HEK293 (cell line): ENCODE measurements around the gene MAP3K6.
A peak's percentile ranks its signal among the peaks of the same experiment; 100 is the strongest.

ENCODE experiments used
- BCL11B ChIP-seq: fragments of 450-650 bp; formaldehyde crosslinking; IDR thresholded peaks from 2 replicates; pipeline ENCODE4 v1.5.1; 2016; ENCODE audit warnings: low read depth, missing biosample characterization, missing genetic modification characterization
- HOXC10 ChIP-seq: sonication (generic); formaldehyde crosslinking; IDR thresholded peaks from 2 replicates; pipeline ENCODE4 v1.8.1; 2023; ENCODE audit warnings: mild to moderate bottlenecking, missing genetic modification reagents
- IKZF3 ChIP-seq: fragments of 450-650 bp; IDR thresholded peaks from 2 replicates; pipeline ENCODE4 v1.5.0; 2018; ENCODE audit warnings: missing biosample characterization, mild to moderate bottlenecking, missing genetic modification characterization, moderate library complexity
- MEIS1 ChIP-seq: sonication (generic); formaldehyde crosslinking; IDR thresholded peaks from 2 replicates; pipeline ENCODE4 v1.8.1; 2022; ENCODE audit warnings: missing genetic modification reagents, mild to moderate bottlenecking, borderline replicate concordance
- MZF1 ChIP-seq: fragments of 450-650 bp; formaldehyde crosslinking; IDR thresholded peaks from 2 replicates; pipeline ENCODE4 v1.5.1; 2017; ENCODE audit warnings: missing biosample characterization, missing genetic modification characterization, borderline replicate concordance
- OSR2 ChIP-seq: fragments of 450-650 bp; formaldehyde crosslinking; IDR thresholded peaks from 2 replicates; pipeline ENCODE4 v1.5.1; 2016; ENCODE audit warnings: missing biosample characterization, missing genetic modification characterization
- OVOL3 ChIP-seq: fragments of 450-650 bp; formaldehyde crosslinking; IDR thresholded peaks from 2 replicates; pipeline ENCODE4 v1.5.1; 2016; ENCODE audit warnings: missing biosample characterization, missing genetic modification characterization
- PATZ1 ChIP-seq: fragments of 450-650 bp; formaldehyde crosslinking; IDR thresholded peaks from 2 replicates; pipeline ENCODE4 v1.5.1; 2016; ENCODE audit warnings: missing biosample characterization, missing genetic modification characterization
- WT1 ChIP-seq: fragments of 450-650 bp; formaldehyde crosslinking; IDR thresholded peaks from 2 replicates; pipeline ENCODE4 v1.5.1; 2016; ENCODE audit warnings: missing biosample characterization, missing genetic modification characterization
- ZBTB7A ChIP-seq: fragments of 450-650 bp; formaldehyde crosslinking; IDR thresholded peaks from 2 replicates; pipeline ENCODE4 v1.5.1; 2016; ENCODE audit warnings: low read depth, missing biosample characterization, missing genetic modification characterization
- ZFP3 ChIP-seq: fragments of 450-650 bp; formaldehyde crosslinking; IDR thresholded peaks from 2 replicates; pipeline ENCODE4 v1.5.1; 2016; ENCODE audit warnings: low read depth, missing biosample characterization, missing genetic modification characterization
- ZFP69B ChIP-seq: fragments of 450-650 bp; formaldehyde crosslinking; IDR thresholded peaks from 2 replicates; pipeline ENCODE4 v1.5.1; 2016; ENCODE audit warnings: missing biosample characterization, missing genetic modification characterization
- ZIC2 ChIP-seq: fragments of 450-650 bp; formaldehyde crosslinking; IDR thresholded peaks from 2 replicates; pipeline ENCODE4 v1.5.1; 2016; ENCODE audit warnings: missing biosample characterization, missing genetic modification characterization
- ZNF112 ChIP-seq: fragments of 450-650 bp; formaldehyde crosslinking; IDR thresholded peaks from 2 replicates; pipeline ENCODE4 v1.5.0; 2017; ENCODE audit warnings: missing biosample characterization, missing genetic modification characterization
- ZNF157 ChIP-seq: fragments of 450-650 bp; formaldehyde crosslinking; IDR thresholded peaks from 2 replicates; pipeline ENCODE4 v1.5.1; 2016; ENCODE audit warnings: missing biosample characterization, missing genetic modification characterization
- ZNF211 ChIP-seq: fragments of 450-650 bp; formaldehyde crosslinking; IDR thresholded peaks from 2 replicates; pipeline ENCODE4 v1.5.1; 2016; ENCODE audit warnings: low read depth, missing biosample characterization, missing genetic modification characterization
- ZNF221 ChIP-seq: fragments of 450-650 bp; formaldehyde crosslinking; IDR thresholded peaks from 2 replicates; pipeline ENCODE4 v1.5.1; 2017; ENCODE audit warnings: missing biosample characterization, missing genetic modification characterization, borderline replicate concordance
- ZNF223 ChIP-seq: fragments of 450-650 bp; formaldehyde crosslinking; IDR thresholded peaks from 2 replicates; pipeline ENCODE4 v1.5.1; 2016; ENCODE audit warnings: missing biosample characterization, missing genetic modification characterization
- ZNF239 ChIP-seq: fragments of 450-650 bp; formaldehyde crosslinking; IDR thresholded peaks from 2 replicates; pipeline ENCODE4 v1.5.1; 2016; ENCODE audit warnings: missing biosample characterization, missing genetic modification characterization
- ZNF266 ChIP-seq: fragments of 450-650 bp; formaldehyde crosslinking; IDR thresholded peaks from 2 replicates; pipeline ENCODE4 v1.5.1; 2016; ENCODE audit warnings: missing biosample characterization, missing genetic modification characterization, low read depth
- ZNF292 ChIP-seq: fragments of 450-650 bp; formaldehyde crosslinking; IDR thresholded peaks from 2 replicates; pipeline ENCODE4 v1.5.1; 2016; ENCODE audit warnings: low read depth, missing biosample characterization, missing genetic modification characterization, borderline replicate concordance
- ZNF514 ChIP-seq: fragments of 450-650 bp; formaldehyde crosslinking; IDR thresholded peaks from 2 replicates; pipeline ENCODE4 v1.5.1; 2016; ENCODE audit warnings: missing biosample characterization, missing genetic modification characterization
- ZNF530 ChIP-seq: fragments of 450-650 bp; formaldehyde crosslinking; IDR thresholded peaks from 2 replicates; pipeline ENCODE4 v1.5.1; 2016; ENCODE audit warnings: low read depth, missing biosample characterization, missing genetic modification characterization
- ZNF548 ChIP-seq: fragments of 450-650 bp; formaldehyde crosslinking; IDR thresholded peaks from 2 replicates; pipeline ENCODE4 v1.5.1; 2016; ENCODE audit warnings: missing biosample characterization, missing genetic modification characterization
- ZNF571 ChIP-seq: fragments of 450-650 bp; formaldehyde crosslinking; IDR thresholded peaks from 2 replicates; pipeline ENCODE4 v1.5.0; 2017; ENCODE audit warnings: missing biosample characterization, missing genetic modification characterization
- ZNF654 ChIP-seq: fragments of 450-650 bp; formaldehyde crosslinking; IDR thresholded peaks from 2 replicates; pipeline ENCODE4 v1.5.1; 2016; ENCODE audit warnings: low read depth, missing biosample characterization, missing genetic modification characterization
- ZNF664 ChIP-seq: fragments of 450-650 bp; formaldehyde crosslinking; IDR thresholded peaks from 2 replicates; pipeline ENCODE4 v1.5.1; 2016; ENCODE audit warnings: missing biosample characterization, missing genetic modification characterization
- ZNF677 ChIP-seq: fragments of 450-650 bp; IDR thresholded peaks from 2 replicates; pipeline ENCODE4 v1.5.0; 2018; ENCODE audit warnings: missing biosample characterization, mild to moderate bottlenecking, missing genetic modification characterization, moderate library complexity
- ZNF701 ChIP-seq: fragments of 450-650 bp; formaldehyde crosslinking; IDR thresholded peaks from 2 replicates; pipeline ENCODE4 v1.5.1; 2016; ENCODE audit warnings: missing biosample characterization, missing genetic modification characterization
- ZNF837 ChIP-seq: fragments of 450-650 bp; formaldehyde crosslinking; IDR thresholded peaks from 2 replicates; pipeline ENCODE4 v1.5.1; 2016; ENCODE audit warnings: missing biosample characterization, missing genetic modification characterization
- ZNF843 ChIP-seq: fragments of 450-650 bp; formaldehyde crosslinking; IDR thresholded peaks from 2 replicates; pipeline ENCODE4 v1.5.1; 2016; ENCODE audit warnings: missing biosample characterization, missing genetic modification characterization
- ZSCAN16 ChIP-seq: fragments of 450-650 bp; formaldehyde crosslinking; IDR thresholded peaks from 2 replicates; pipeline ENCODE4 v1.5.1; 2016; ENCODE audit warnings: missing biosample characterization, missing genetic modification characterization
- ZSCAN18 ChIP-seq: fragments of 450-650 bp; formaldehyde crosslinking; IDR thresholded peaks from 2 replicates; pipeline ENCODE4 v1.5.1; 2016; ENCODE audit warnings: missing biosample characterization, missing genetic modification characterization
- ZSCAN30 ChIP-seq: fragments of 450-650 bp; IDR thresholded peaks from 2 replicates; pipeline ENCODE4 v1.5.1; 2018; ENCODE audit warnings: missing biosample characterization, mild to moderate bottlenecking, missing genetic modification characterization, moderate library complexity
- TF ChIP-seq, protein P1 (sequence below): fragments of 450-650 bp; formaldehyde crosslinking; IDR thresholded peaks from 2 replicates; pipeline ENCODE4 v1.5.1; 2016; ENCODE audit warnings: missing biosample characterization, missing genetic modification characterization
- TF ChIP-seq, protein P2 (sequence below): fragments of 450-650 bp; formaldehyde crosslinking; IDR thresholded peaks from 2 replicates; pipeline ENCODE4 v1.5.1; 2017; ENCODE audit warnings: missing biosample characterization, missing genetic modification characterization

MAP3K6 gene

GRCh38 chr1:27321813-27322568, 44.8 kb downstream of the MAP3K6 start, which contains the start of gene TMEM222 (continued):
- no peak for TF ChIP-seq ZNF292
- TF ChIP-seq, protein P1, sequence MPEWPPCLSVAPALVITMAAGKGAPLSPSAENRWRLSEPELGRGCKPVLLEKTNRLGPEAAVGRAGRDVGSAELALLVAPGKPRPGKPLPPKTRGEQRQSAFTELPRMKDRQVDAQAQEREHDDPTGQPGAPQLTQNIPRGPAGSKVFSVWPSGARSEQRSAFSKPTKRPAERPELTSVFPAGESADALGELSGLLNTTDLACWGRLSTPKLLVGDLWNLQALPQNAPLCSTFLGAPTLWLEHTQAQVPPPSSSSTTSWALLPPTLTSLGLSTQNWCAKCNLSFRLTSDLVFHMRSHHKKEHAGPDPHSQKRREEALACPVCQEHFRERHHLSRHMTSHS (tag by site-specific recombination) = peak; percentile 43; the same call in 1 of the 2 replicates
- TF ChIP-seq ZNF266 = no peak
- no peak for TF ChIP-seq MEIS1 (CRISPR knock-in tag)
- TF ChIP-seq IKZF3 (tag by site-specific recombination) = peak; percentile 47; the same call in 1 of the 2 replicates
- TF ChIP-seq ZNF701 = no peak
- TF ChIP-seq ZFP69B (tag by site-specific recombination) = peak; percentile 95
- TF ChIP-seq ZNF211 (tag by site-specific recombination) = no peak
- TF ChIP-seq ZNF157 (tag by site-specific recombination) = no peak
- no peak for TF ChIP-seq ZNF221 (tag by site-specific recombination)
- peak; percentile 51 for TF ChIP-seq ZIC2 (tag by site-specific recombination)
- TF ChIP-seq, protein P2, sequence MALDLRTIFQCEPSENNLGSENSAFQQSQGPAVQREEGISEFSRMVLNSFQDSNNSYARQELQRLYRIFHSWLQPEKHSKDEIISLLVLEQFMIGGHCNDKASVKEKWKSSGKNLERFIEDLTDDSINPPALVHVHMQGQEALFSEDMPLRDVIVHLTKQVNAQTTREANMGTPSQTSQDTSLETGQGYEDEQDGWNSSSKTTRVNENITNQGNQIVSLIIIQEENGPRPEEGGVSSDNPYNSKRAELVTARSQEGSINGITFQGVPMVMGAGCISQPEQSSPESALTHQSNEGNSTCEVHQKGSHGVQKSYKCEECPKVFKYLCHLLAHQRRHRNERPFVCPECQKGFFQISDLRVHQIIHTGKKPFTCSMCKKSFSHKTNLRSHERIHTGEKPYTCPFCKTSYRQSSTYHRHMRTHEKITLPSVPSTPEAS (tag by site-specific recombination) = peak; percentile 67
- no peak for TF ChIP-seq ZNF837 (tag by site-specific recombination)
- TF ChIP-seq ZBTB7A (tag by site-specific recombination) = peak; percentile 86; the same call in 1 of the 2 replicates
- TF ChIP-seq ZNF548 = no peak; the same call in 1 of the 2 replicates
- no peak for TF ChIP-seq ZFP3 (tag by site-specific recombination)
- TF ChIP-seq ZNF239 (tag by site-specific recombination) = 0 out of 2 replicates have a peak, but pooled peaks have one; percentile 31
- peak; percentile 42; the same call in 1 of the 2 replicates for TF ChIP-seq OSR2 (tag by site-specific recombination)
- no peak for TF ChIP-seq ZNF514
- TF ChIP-seq OVOL3 = no peak
- TF ChIP-seq ZNF843 (tag by site-specific recombination) = peak; percentile 85
- no peak for TF ChIP-seq ZNF677 (tag by site-specific recombination)
- TF ChIP-seq ZNF571 = no peak
- TF ChIP-seq BCL11B (tag by site-specific recombination) = no peak
- TF ChIP-seq ZNF223 = no peak
- peak; percentile 53; the same call in 1 of the 2 replicates for TF ChIP-seq MZF1 (tag by site-specific recombination)
- peak; percentile 68 for TF ChIP-seq ZNF664 (tag by site-specific recombination)
- TF ChIP-seq HOXC10 (CRISPR knock-in tag) = no peak
- TF ChIP-seq ZSCAN18 (tag by site-specific recombination) = peak; percentile 63; the same call in 1 of the 2 replicates
- TF ChIP-seq PATZ1 (tag by site-specific recombination) = peak; percentile 94
- TF ChIP-seq ZNF530 (tag by site-specific recombination) = no peak
- TF ChIP-seq ZSCAN16 (tag by site-specific recombination) = 0 out of 2 replicates have a peak, but pooled peaks have one; percentile 28
- TF ChIP-seq ZNF112 (tag by site-specific recombination) = no peak
- peak; percentile 77 for TF ChIP-seq WT1 (tag by site-specific recombination)
- peak; percentile 91 for TF ChIP-seq ZSCAN30
- TF ChIP-seq ZNF654 (tag by site-specific recombination) = no peak
